Measurements from ENCODE around the gene GRID1. TPM values are rescaled to one million over a fixed set of nuclear protein-coding genes. Genes with fewer than 3 reads are reported as not detected.

Gene GRID1
- total RNA-seq, 4 donors from 2014 or later: 17.2 to 28.1 (median 23.6) TPM

DNA sequence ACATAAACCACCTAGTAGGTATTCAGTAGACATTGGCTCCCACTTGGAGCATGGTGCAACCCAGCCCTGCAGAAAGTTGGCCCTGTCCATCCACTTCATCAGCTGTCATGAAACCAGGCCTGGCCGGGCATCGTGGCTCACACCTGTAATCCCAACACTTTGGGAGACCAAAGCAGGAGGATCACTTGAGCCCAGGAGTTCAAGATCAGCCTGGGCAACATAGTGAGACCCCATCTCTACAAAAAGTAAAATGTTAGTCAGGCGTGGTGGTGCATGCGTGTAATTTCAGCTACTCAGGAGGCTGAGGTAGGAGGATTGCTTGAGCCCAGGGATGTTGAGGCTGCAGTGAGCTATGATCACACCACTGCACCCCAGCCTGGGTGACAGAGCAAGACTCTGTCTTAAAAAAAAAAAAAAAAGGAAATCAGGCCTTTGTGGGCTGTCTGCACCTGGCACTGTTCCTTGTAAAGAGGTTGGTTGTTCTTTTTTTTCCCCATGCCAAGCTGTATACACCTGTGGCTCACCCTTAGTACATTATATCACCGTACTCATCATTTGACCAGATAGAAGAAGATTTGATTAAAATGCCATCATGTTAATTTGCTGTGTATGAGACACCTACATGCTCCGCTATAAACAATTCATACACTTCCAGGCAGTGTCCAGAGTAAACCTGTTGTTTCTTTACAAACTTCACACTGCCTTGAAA, 45.4 kb upstream of the GRID1 start:
- intact Hi-C loops (cut with DNase I): no loop called here
- no peak overlapping the region for H3K27ac ChIP-seq
- 69 to 88% methylated on average over 4 to 6 of the region's 6 CpGs for WGBS, 2 donors

DNA sequence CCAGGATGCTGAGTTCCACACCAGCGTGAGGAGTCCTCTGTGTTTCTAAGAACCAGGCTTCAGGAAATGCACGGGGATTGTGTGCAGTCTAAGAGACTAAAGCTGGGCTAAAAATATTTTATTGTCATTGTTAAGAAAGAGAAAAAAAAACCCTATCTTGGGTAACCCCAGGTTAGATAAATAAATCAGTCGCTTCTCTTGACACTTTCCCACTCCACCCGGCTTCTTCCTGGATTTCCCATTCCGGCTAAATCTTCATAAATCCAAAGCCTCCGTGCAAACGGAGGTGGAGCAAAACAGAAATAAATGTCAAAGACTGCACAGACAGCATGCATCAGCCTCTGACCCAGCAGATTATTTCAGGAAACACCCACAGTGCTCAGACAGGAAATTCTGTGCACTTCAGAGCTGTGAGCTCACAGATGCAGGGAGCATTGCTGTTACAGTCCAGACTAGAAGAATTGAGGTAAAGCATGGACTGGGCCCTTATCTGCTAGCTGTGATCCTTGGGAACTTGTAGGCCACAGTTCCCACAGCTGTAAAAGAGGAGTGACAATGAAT, 44.8 kb upstream of the GRID1 start:
- H3K4me3 ChIP-seq (replicated peaks in 1 of 3): no peak overlapping the region
- H3K4me1 ChIP-seq: peaks cover 0 to 3% of the 10 kb centered on the region in 2 donors
- H3K9me3 ChIP-seq: no peaks in the 10 kb centered on the region
- H3K27me3 ChIP-seq: no peaks in the 10 kb centered on the region
- TF ChIP-seq, protein P1, sequence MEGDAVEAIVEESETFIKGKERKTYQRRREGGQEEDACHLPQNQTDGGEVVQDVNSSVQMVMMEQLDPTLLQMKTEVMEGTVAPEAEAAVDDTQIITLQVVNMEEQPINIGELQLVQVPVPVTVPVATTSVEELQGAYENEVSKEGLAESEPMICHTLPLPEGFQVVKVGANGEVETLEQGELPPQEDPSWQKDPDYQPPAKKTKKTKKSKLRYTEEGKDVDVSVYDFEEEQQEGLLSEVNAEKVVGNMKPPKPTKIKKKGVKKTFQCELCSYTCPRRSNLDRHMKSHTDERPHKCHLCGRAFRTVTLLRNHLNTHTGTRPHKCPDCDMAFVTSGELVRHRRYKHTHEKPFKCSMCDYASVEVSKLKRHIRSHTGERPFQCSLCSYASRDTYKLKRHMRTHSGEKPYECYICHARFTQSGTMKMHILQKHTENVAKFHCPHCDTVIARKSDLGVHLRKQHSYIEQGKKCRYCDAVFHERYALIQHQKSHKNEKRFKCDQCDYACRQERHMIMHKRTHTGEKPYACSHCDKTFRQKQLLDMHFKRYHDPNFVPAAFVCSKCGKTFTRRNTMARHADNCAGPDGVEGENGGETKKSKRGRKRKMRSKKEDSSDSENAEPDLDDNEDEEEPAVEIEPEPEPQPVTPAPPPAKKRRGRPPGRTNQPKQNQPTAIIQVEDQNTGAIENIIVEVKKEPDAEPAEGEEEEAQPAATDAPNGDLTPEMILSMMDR (IDR thresholded peaks at IDR 0.05): no peak
- no peak for TF ChIP-seq POLR2A (IDR thresholded peaks at IDR 0.05)
- DNase-seq: no peak
- 50 to 68% methylated on average over 7 of the region's 7 CpGs for WGBS, 2 donors
- no peaks in the 10 kb centered on the region for H3K36me3 ChIP-seq
- intact Hi-C loops (cut with DNase I): no loop called here
- H3K27ac ChIP-seq: no peak overlapping the region

More for the DNA sequence above, 45.4 kb upstream of the GRID1 start:
- no peak for TF ChIP-seq POLR2A (IDR thresholded peaks at IDR 0.05)
- TF ChIP-seq, protein P1 (IDR thresholded peaks at IDR 0.05): no peak
- Histone ChIP-seq H3K4me3 (replicated peaks in 1 of 3) (no peak overlapping the region), H3K4me1 (peaks cover 0 to 3% of the 10 kb centered on the region in 2 donors), H3K36me3 (no peaks in the 10 kb centered on the region), H3K9me3 (no peaks in the 10 kb centered on the region), H3K27me3 (no peaks in the 10 kb centered on the region)
- DNase-seq: no peak

DNA sequence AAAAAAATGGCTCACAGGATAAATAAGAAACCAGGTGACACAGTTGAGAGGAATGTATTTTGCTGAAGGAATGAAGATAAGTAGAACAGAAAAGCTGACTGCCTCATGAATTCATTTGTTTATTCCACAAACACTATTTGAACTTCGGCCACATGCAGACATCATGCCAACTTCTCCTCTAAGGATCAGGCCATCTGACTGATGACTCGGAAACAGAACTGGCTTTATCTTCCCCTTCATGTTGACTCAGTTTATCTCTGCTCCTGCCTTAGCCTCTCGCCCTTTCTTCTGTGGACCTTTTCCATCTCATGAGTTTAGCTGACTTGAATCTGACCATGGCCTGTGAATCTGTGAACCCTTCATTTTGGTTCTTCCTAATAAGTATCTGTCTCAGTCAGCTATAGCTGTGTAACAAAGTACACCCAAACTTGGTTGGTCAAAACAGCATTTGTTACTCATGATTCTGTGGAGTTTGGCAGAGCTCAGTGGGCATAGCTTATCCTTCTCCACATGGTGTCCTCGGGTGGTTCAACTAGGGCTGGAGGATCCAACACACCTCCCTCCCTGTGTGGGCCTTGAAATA, 44.0 kb upstream of the GRID1 start:
- TF ChIP-seq, protein P1 (IDR thresholded peaks at IDR 0.05): no peak
- no peak for TF ChIP-seq POLR2A (IDR thresholded peaks at IDR 0.05)
- H3K4me3 ChIP-seq (replicated peaks in 1 of 3): no peak overlapping the region
- peaks cover 0 to 3% of the 10 kb centered on the region in 2 donors for H3K4me1 ChIP-seq
- no peak for DNase-seq
- H3K27me3 ChIP-seq: no peaks in the 10 kb centered on the region
- no peak overlapping the region for H3K27ac ChIP-seq
- intact Hi-C loops (cut with DNase I): no loop called here
- 85 to 87% methylated on average over 4 of the region's 4 CpGs for WGBS, 2 donors
- no peaks in the 10 kb centered on the region for H3K36me3 ChIP-seq
- H3K9me3 ChIP-seq: no peaks in the 10 kb centered on the region

DNA sequence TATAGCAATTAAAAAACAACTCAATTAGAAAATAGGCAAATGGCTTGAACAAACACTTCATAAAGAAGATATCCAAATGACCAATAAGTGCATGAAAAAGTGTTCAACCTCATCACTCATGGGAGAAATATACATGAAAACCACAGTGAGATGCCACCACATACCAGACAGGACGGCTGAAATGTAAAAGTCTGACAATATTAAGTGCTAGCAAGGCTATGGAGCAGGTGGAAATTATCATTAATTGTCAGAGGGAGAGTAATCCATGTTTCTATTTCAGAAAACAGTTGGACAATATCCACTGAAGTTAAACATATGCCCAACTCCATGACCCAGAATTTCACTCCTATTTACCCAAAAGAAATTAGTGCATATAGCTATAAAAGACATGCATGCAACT, 42.6 kb upstream of the GRID1 start:
- no peaks in the 10 kb centered on the region for H3K36me3 ChIP-seq
- H3K4me3 ChIP-seq (replicated peaks in 1 of 3): no peak overlapping the region
- H3K27ac ChIP-seq: no peak overlapping the region
- 83 to 86% methylated on average over 1 of the region's 1 CpG for WGBS, 2 donors
- DNase-seq: no peak
- intact Hi-C loops (cut with DNase I): no loop called here
- peaks cover 0 to 3% of the 10 kb centered on the region in 2 donors for H3K4me1 ChIP-seq
- TF ChIP-seq, protein P1 (IDR thresholded peaks at IDR 0.05): no peak
- no peak for TF ChIP-seq POLR2A (IDR thresholded peaks at IDR 0.05)
- H3K9me3 ChIP-seq: no peaks in the 10 kb centered on the region
- H3K27me3 ChIP-seq: no peaks in the 10 kb centered on the region

Measured in thyroid gland (tissue), 4 donors.